Activated T-cell treated with anti-CD3 and anti-CD28 coated beads, Interleukin-2, amount 50 U/mL, for 4 hours (primary cell): Measurements from ENCODE around the gene ZNF277. TPM values are rescaled to one million over a fixed set of nuclear protein-coding genes. Genes with fewer than 3 reads are reported as not detected.

Experiments
- ATAC-seq, 2 donors: fragments of 200-7000 bp; cut with Tn5 transposase; one replicate each; pipeline ENCODE4 v1.10.0; 2021
- DNase-seq: peaks from one replicate; pipeline ENCODE4 v3.0.0-alpha.2; 2020
- H3K27me3 Mint-ChIP-seq: one replicate; pipeline ENCODE4 v1.8.0; 2021; ENCODE audit warnings: low read depth, mixed read lengths
- H3K36me3 Mint-ChIP-seq: one replicate; pipeline ENCODE4 v1.8.0; 2022; ENCODE audit warnings: mixed read lengths; ENCODE audit not compliant: insufficient read depth
- H3K4me1 Mint-ChIP-seq: one replicate; pipeline ENCODE4 v1.8.0; 2021; ENCODE audit warnings: low read depth, mixed read lengths
- H3K4me3 Mint-ChIP-seq: one replicate; pipeline ENCODE4 v1.8.0; 2021; ENCODE audit warnings: mild to moderate bottlenecking, moderate library complexity, mixed read lengths
- H3K9me3 Mint-ChIP-seq: one replicate; pipeline ENCODE4 v1.8.0; 2021; ENCODE audit warnings: mixed read lengths
- total RNA-seq, 3 donors: library from RNA; stranded (reverse); gene quantifications; one replicate each; pipeline ENCODE4 v1.2.1, GENCODE V29; 2021

ZNF277 gene
- total RNA-seq, 3 donors from 2014 or later: 11.3 to 13.9 (median 13.0) TPM

GRCh38 chr7:112266595-112267270 lies 60.2 kb downstream of the ZNF277 start:
- no peaks in the 10 kb centered on the region for H3K27me3 Mint-ChIP-seq

GRCh38 chr7:112267944-112268691 lies 61.6 kb downstream of the ZNF277 start:
- no peak overlapping the region for H3K4me3 Mint-ChIP-seq
- H3K9me3 Mint-ChIP-seq: no peaks in the 10 kb centered on the region
- peaks cover 33% of the 10 kb centered on the region for H3K4me1 Mint-ChIP-seq
- DNase-seq: no peak
- H3K36me3 Mint-ChIP-seq: peaks cover 6% of the 10 kb centered on the region
- ATAC-seq: no peak
- H3K27me3 Mint-ChIP-seq: no peaks in the 10 kb centered on the region

More at GRCh38 chr7:112266595-112267270, 60.2 kb downstream of the ZNF277 start:
- H3K4me1 Mint-ChIP-seq: peaks cover 39% of the 10 kb centered on the region
- no peak overlapping the region for H3K4me3 Mint-ChIP-seq
- no peaks in the 10 kb centered on the region for H3K9me3 Mint-ChIP-seq
- H3K36me3 Mint-ChIP-seq: peaks cover 4% of the 10 kb centered on the region
- ATAC-seq (no peak), DNase-seq (no peak)

GRCh38 chr7:112271162-112271561 lies 64.7 kb downstream of the ZNF277 start:
- Mint-ChIP-seq H3K27me3 (no peaks in the 10 kb centered on the region), H3K4me3 (no peak overlapping the region), H3K36me3 (peaks cover 6% of the 10 kb centered on the region), H3K4me1 (peaks cover 14% of the 10 kb centered on the region), H3K9me3 (no peaks in the 10 kb centered on the region)
- no peak for DNase-seq
- ATAC-seq: no peak

GRCh38 chr7:112272921-112273561 lies 66.5 kb downstream of the ZNF277 start:
- ATAC-seq (peak in 1 of 2 donors; percentile 52), DNase-seq (no peak)
- Mint-ChIP-seq H3K36me3 (peaks cover 5% of the 10 kb centered on the region), H3K27me3 (no peaks in the 10 kb centered on the region), H3K9me3 (no peaks in the 10 kb centered on the region), H3K4me3 (no peak overlapping the region), H3K4me1 (peaks cover 2% of the 10 kb centered on the region)

DNA sequence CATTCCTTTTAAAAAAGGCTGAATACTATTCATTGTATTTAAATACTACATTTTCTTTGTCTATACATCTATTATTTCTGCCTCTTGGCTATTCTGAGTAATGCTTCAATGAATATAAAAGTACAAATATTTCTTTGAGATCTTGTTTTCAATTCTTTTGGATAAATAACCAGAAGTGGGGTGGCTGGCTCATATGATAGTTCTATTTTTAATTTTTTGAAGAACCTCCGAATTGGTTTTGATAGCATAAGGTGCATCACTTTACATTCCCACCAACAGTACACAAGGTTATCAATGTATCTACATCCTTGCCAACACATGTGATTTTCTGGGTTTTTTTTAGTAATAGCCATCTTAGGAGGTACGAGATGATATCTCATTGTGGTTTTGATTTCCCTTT lies 72.5 kb downstream of the ZNF277 start:
- Mint-ChIP-seq H3K4me1 (peaks cover 5% of the 10 kb centered on the region), H3K9me3 (no peaks in the 10 kb centered on the region), H3K36me3 (no peaks in the 10 kb centered on the region), H3K27me3 (no peaks in the 10 kb centered on the region), H3K4me3 (no peak overlapping the region)
- ATAC-seq (no peak), DNase-seq (no peak)

DNA sequence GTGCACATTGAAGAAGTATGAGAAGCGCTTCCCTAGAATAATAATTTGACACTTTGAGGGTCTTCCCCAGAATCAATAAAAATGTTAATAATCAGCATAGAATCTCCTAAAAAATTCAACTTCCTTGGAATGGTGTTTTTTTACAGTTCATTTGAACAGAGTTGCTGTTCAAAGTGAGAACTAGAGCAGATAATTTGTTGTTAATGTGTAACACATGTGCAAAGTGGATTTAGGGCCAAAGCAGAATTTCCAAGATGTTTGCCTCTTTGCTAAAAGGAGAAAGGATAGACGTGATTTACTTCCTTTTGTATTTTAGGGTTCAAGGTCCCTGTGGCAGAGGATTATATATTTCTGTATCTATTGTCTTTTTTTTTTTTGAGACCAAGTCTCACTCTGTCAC lies 73.8 kb downstream of the ZNF277 start:
- H3K4me3 Mint-ChIP-seq: no peak overlapping the region
- H3K36me3 Mint-ChIP-seq: no peaks in the 10 kb centered on the region
- H3K9me3 Mint-ChIP-seq: no peaks in the 10 kb centered on the region
- no peak for ATAC-seq
- no peak for DNase-seq
- H3K4me1 Mint-ChIP-seq: peaks cover 5% of the 10 kb centered on the region
- H3K27me3 Mint-ChIP-seq: no peaks in the 10 kb centered on the region

DNA sequence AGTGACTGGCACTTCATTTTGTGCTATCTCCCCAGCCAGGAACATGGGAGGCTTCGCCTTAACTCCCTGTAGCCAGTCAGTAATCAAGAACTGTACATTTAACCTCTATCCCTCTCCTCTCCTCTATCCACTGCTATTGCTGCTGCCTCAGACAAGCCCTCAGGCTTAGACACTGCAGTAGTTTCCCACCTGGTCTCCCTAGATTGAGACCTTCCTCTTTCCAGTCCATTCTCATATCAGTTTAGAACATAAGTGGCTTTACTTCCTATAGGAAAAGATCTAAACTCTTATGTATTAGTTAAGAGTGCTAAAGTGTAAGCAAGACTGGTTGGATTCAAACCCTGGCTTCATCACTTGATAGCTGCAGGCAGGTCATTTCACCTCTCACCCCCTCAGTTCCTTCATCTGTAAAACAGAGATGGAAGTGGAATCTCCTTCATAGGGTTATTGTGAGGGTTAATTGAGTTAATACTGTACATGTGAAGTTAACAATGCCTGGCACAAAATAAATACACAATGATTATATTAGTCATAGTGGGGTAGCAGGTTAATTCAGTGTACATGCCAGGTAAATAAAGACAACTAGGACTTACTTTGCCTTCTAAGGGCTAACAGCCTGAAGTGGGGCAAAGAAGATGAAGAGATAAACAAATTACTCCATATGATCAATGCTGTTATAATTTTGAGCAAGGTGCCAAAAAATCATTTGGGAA lies 76.1 kb downstream of the ZNF277 start:
- H3K4me3 Mint-ChIP-seq: no peak overlapping the region
- DNase-seq (no peak), ATAC-seq (no peak)
- H3K9me3 Mint-ChIP-seq: no peaks in the 10 kb centered on the region
- H3K27me3 Mint-ChIP-seq: no peaks in the 10 kb centered on the region
- peaks cover 16% of the 10 kb centered on the region for H3K4me1 Mint-ChIP-seq
- no peaks in the 10 kb centered on the region for H3K36me3 Mint-ChIP-seq

- peaks cover 4% of the 10 kb centered on the region for H3K36me3 Mint-ChIP-seq
- H3K9me3 Mint-ChIP-seq: no peaks in the 10 kb centered on the region
- H3K4me3 Mint-ChIP-seq: no peak overlapping the region
- DNase-seq (no peak), ATAC-seq (no peak)
- no peaks in the 10 kb centered on the region for H3K27me3 Mint-ChIP-seq
- peaks cover 18% of the 10 kb centered on the region for H3K4me1 Mint-ChIP-seq
Observed at GRCh38 chr7:112283382-112283910, 77.0 kb downstream of the ZNF277 start.

DNA sequence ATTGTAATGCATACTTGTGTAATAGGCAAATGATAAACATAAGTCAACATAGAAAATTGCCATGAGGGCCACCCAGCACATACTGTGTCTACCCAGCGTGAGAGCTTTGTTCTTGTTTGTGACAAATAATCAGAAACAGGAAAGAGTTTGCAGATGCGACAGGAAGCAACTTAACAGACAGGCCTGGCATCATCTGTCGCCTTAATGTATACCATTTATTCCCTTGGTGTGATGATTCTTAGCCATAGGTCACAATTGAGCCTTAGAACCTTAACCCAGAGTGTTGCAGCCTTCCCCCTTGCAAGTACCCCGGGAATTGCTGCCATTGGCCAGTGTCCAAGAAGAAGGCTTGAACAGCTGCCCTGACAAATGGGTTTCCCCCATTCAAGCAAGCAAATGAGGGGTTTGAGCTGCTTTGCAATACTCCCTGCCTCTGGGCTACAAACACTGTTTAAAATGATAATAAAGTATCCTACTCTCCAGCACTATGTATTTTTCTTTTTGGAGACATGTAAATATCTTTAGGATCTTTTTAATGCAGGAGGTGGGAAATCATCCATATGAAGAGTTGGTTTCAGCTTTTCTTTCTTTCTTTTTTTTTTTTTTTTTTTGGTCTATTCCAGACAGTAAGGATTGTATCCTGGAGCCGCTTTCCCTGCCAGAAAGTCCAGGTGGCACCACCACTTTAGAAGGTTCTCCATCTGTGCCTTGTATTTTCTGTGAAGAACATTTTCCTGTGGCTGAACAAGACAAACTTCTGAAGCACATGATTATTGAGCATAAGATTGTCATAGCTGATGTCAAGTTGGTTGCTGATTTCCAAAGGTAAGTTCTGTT lies 80.0 kb downstream of the ZNF277 start:
- Mint-ChIP-seq H3K27me3 (no peaks in the 10 kb centered on the region), H3K36me3 (peaks cover 13% of the 10 kb centered on the region), H3K4me1 (peaks cover 18% of the 10 kb centered on the region), H3K4me3 (no peak overlapping the region), H3K9me3 (no peaks in the 10 kb centered on the region)
- ATAC-seq: no peak
- no peak for DNase-seq

GRCh38 chr7:112288301-112288700 lies 81.8 kb downstream of the ZNF277 start:
- Mint-ChIP-seq H3K4me1 (peaks cover 18% of the 10 kb centered on the region), H3K4me3 (no peak overlapping the region)

GRCh38 chr7:112290065-112290464 lies 83.6 kb downstream of the ZNF277 start:
- Mint-ChIP-seq H3K4me1 (peaks cover 13% of the 10 kb centered on the region), H3K9me3 (no peaks in the 10 kb centered on the region), H3K36me3 (peaks cover 19% of the 10 kb centered on the region), H3K4me3 (no peak overlapping the region), H3K27me3 (no peaks in the 10 kb centered on the region)
- no peak for ATAC-seq
- no peak for DNase-seq

More at GRCh38 chr7:112288301-112288700, 81.8 kb downstream of the ZNF277 start:
- no peaks in the 10 kb centered on the region for H3K27me3 Mint-ChIP-seq
- H3K36me3 Mint-ChIP-seq: peaks cover 16% of the 10 kb centered on the region
- DNase-seq: no peak
- H3K9me3 Mint-ChIP-seq: no peaks in the 10 kb centered on the region
- no peak for ATAC-seq

GRCh38 chr7:112292162-112292561 lies 85.7 kb downstream of the ZNF277 start:
- Mint-ChIP-seq H3K4me3 (no peak overlapping the region), H3K9me3 (no peaks in the 10 kb centered on the region), H3K27me3 (no peaks in the 10 kb centered on the region), H3K4me1 (peaks cover 2% of the 10 kb centered on the region), H3K36me3 (peaks cover 22% of the 10 kb centered on the region)
- ATAC-seq: no peak
- no peak for DNase-seq

DNA sequence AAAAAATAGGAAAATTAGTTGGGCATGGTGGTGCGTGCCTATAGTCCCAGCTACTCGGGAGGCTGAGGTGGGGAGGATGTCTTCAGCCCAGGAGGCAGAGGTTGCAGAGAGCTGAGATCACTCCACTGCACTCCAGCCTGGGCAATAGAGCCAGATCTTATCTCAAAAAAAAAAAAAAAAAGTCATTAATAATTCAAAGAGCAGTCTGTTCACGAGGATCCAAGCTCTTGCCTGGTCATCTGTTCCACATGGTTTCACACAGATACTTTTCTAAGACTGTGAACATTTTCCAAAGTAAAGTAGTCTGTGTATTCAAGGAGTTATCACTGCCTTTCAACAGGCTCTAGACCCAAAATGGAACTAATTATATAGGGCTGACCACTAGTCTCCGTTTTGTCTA lies 86.9 kb downstream of the ZNF277 start:
- no peak for ATAC-seq
- no peak for DNase-seq
- no peak overlapping the region for H3K4me3 Mint-ChIP-seq
- no peaks in the 10 kb centered on the region for H3K9me3 Mint-ChIP-seq
- no peaks in the 10 kb centered on the region for H3K27me3 Mint-ChIP-seq
- H3K4me1 Mint-ChIP-seq: no peaks in the 10 kb centered on the region
- H3K36me3 Mint-ChIP-seq: peaks cover 23% of the 10 kb centered on the region
